ENCODE data around the gene DPH3. TPM values are rescaled to one million over a fixed set of nuclear protein-coding genes. Genes with fewer than 3 reads are reported as not detected.

DPH3 gene
- total RNA-seq, 3 donors from 2014 or later = 17.7 to 33.6 (median 21.0) TPM

GRCh38 chr3:16236030-16236639 is 28.6 kb downstream of the DPH3 start:
- Histone ChIP-seq H3K4me3 (no peak overlapping the region), H3K4me1 (no peaks in the 10 kb centered on the region), H3K27ac (no peak overlapping the region), H3K27me3 (no peaks in the 10 kb centered on the region), H3K9me3 (no peaks in the 10 kb centered on the region), H3K36me3 (no peaks in the 10 kb centered on the region)
- intact Hi-C loops (cut with DNase I; ENCODE audit: low total_unique reads) = no loop called here
- TF ChIP-seq POLR2AphosphoS5 (IDR thresholded peaks at IDR 0.05) (no peak), POLR2A (IDR thresholded peaks at IDR 0.05) (no peak), CTCF (IDR thresholded peaks at IDR 0.05) (no peak)
- DNase-seq (ENCODE audit: low spot score in 2 of 2) = no peak

- Histone ChIP-seq H3K9me3 (no peaks in the 10 kb centered on the region), H3K4me3 (no peak overlapping the region), H3K4me1 (no peaks in the 10 kb centered on the region), H3K27ac (no peak overlapping the region), H3K36me3 (no peaks in the 10 kb centered on the region), H3K27me3 (no peaks in the 10 kb centered on the region)
- DNase-seq (ENCODE audit: low spot score in 2 of 2) = no peak
- intact Hi-C loops (cut with DNase I; ENCODE audit: low total_unique reads) = no loop called here
- TF ChIP-seq CTCF (IDR thresholded peaks at IDR 0.05) (no peak), POLR2AphosphoS5 (IDR thresholded peaks at IDR 0.05) (no peak), POLR2A (IDR thresholded peaks at IDR 0.05) (no peak)
These were observed 30.5 kb downstream of the DPH3 start for GRCh38 chr3:16234281-16234680.

- DNase-seq (ENCODE audit: low spot score in 2 of 2) = no peak
- Histone ChIP-seq H3K9me3 (no peaks in the 10 kb centered on the region), H3K27me3 (no peaks in the 10 kb centered on the region), H3K36me3 (no peaks in the 10 kb centered on the region), H3K4me3 (no peak overlapping the region), H3K4me1 (no peaks in the 10 kb centered on the region), H3K27ac (no peak overlapping the region)
- TF ChIP-seq POLR2AphosphoS5 (IDR thresholded peaks at IDR 0.05) (no peak), CTCF (IDR thresholded peaks at IDR 0.05) (no peak), POLR2A (IDR thresholded peaks at IDR 0.05) (no peak)
- intact Hi-C loops (cut with DNase I; ENCODE audit: low total_unique reads) = no loop called here
These were observed 30.9 kb downstream of the DPH3 start for GRCh38 chr3:16233806-16234205.

- Histone ChIP-seq H3K36me3 (no peaks in the 10 kb centered on the region), H3K4me1 (no peaks in the 10 kb centered on the region), H3K27me3 (no peaks in the 10 kb centered on the region), H3K9me3 (no peaks in the 10 kb centered on the region), H3K4me3 (no peak overlapping the region), H3K27ac (no peak overlapping the region)
- intact Hi-C loops (cut with DNase I; ENCODE audit: low total_unique reads) = no loop called here
- TF ChIP-seq POLR2A (IDR thresholded peaks at IDR 0.05) = no peak
- TF ChIP-seq POLR2AphosphoS5 (IDR thresholded peaks at IDR 0.05) = no peak
- TF ChIP-seq CTCF (IDR thresholded peaks at IDR 0.05) = no peak
- no peak for DNase-seq (ENCODE audit: low spot score in 2 of 2)
These were observed 32.8 kb downstream of the DPH3 start for GRCh38 chr3:16231983-16232382.

GRCh38 chr3:16229681-16230080 is 35.1 kb downstream of the DPH3 start:
- Histone ChIP-seq H3K4me3 (no peak overlapping the region), H3K27ac (no peak overlapping the region), H3K9me3 (no peaks in the 10 kb centered on the region), H3K27me3 (no peaks in the 10 kb centered on the region), H3K4me1 (no peaks in the 10 kb centered on the region), H3K36me3 (no peaks in the 10 kb centered on the region)
- intact Hi-C loops (cut with DNase I; ENCODE audit: low total_unique reads) = no loop called here
- no peak for TF ChIP-seq POLR2A (IDR thresholded peaks at IDR 0.05)
- TF ChIP-seq CTCF (IDR thresholded peaks at IDR 0.05) = no peak
- TF ChIP-seq POLR2AphosphoS5 (IDR thresholded peaks at IDR 0.05) = no peak
- no peak for DNase-seq (ENCODE audit: low spot score in 2 of 2)

Measured in breast epithelium (tissue), 4 donors.